H1 (cell line): ENCODE data around the gene EHD2. TPM values are rescaled to one million over a fixed set of nuclear protein-coding genes. Genes with fewer than 3 reads are reported as not detected.

Source experiments
- CHD2 ChIP-seq: IDR thresholded peaks from 2 replicates; pipeline ENCODE4 v1.6.1; 2012; ENCODE audit warnings: low read length, improper control_type of control experiment
- NRF1 ChIP-seq: IDR thresholded peaks from 2 replicates; pipeline ENCODE4 v1.6.1; 2011; ENCODE audit warnings: mild to moderate bottlenecking, low read depth, low read length, improper control_type of control experiment
- POU5F1 ChIP-seq: IDR thresholded peaks from 2 replicates; pipeline ENCODE4 v1.6.1; 2011; ENCODE audit warnings: low read depth, mild to moderate bottlenecking, low read length, moderate library complexity
- RFX5 ChIP-seq: IDR thresholded peaks from 2 replicates; pipeline ENCODE4 v1.6.1; 2011; ENCODE audit warnings: low read depth, low read length, improper control_type of control experiment, borderline replicate concordance
- SRF ChIP-seq: IDR thresholded peaks from 2 replicates; pipeline ENCODE4 v1.6.1; 2011; ENCODE audit warnings: mild to moderate bottlenecking, low read depth, low read length, moderate library complexity
- SUZ12 ChIP-seq: fragments of 200-600 bp; sonication (generic); IDR thresholded peaks from 2 replicates; pipeline ENCODE4 v1.6.1; 2012; ENCODE audit warnings: mild to moderate bottlenecking, inconsistent platforms, low read length, moderate library complexity, mixed read lengths
- polyA plus RNA-seq, 7 experiments: library from polyadenylated mRNA; depleted of rRNA in 3 of 7; stranded (reverse) in 5 of 7; unstranded in 2 of 7; fragments of >200 nt in 5 of 7; fragments of 200-250 nt in 2 of 7; gene quantifications; 1 replicate in 5 of 7; 2 replicates in 1 of 7; 4 replicates in 1 of 7; pipeline versions ENCODE4 v1.2.1 to v1.2.3, GENCODE V29; 2011 to 2013; ENCODE audit warnings: missing spikeins in 2 of 7, mixed read lengths in 2 of 7
- total RNA-seq: library from RNA; stranded (reverse); fragmentation: NEBNext Ultra II Directional; extraction: Animal tissue kit (Norgen Biotek cat#: 25700); gene quantifications from 2 replicates; pipeline ENCODE4 v1.2.1, GENCODE V29; 2021
- TF ChIP-seq, protein P1 (sequence below), 3 experiments: IDR thresholded peaks; 1 replicate in 2 of 3; 2 replicates in 1 of 3; pipeline versions ENCODE4 v1.5.1 to v1.6.1; 2011; ENCODE audit warnings: low read length in 3 of 3, mild to moderate bottlenecking in 3 of 3, inconsistent platforms in 2 of 3, low read depth in 1 of 3, moderate library complexity in 1 of 3; ENCODE audit not compliant: insufficient read depth in 1 of 3; ENCODE audit errors: control extremely low read depth in 1 of 3

The EHD2 gene
- total and polyA plus RNA-seq, 2 of the 8 experiments (the other 6 are each of a cell fraction or from before 2014, with no cell fraction given): 4.5 to 14.3 TPM

- TF ChIP-seq POU5F1 (no peak), SRF (no peak), RFX5 (no peak), NRF1 (no peak), CHD2 (no peak), SUZ12 (no peak)
- TF ChIP-seq, protein P1, sequence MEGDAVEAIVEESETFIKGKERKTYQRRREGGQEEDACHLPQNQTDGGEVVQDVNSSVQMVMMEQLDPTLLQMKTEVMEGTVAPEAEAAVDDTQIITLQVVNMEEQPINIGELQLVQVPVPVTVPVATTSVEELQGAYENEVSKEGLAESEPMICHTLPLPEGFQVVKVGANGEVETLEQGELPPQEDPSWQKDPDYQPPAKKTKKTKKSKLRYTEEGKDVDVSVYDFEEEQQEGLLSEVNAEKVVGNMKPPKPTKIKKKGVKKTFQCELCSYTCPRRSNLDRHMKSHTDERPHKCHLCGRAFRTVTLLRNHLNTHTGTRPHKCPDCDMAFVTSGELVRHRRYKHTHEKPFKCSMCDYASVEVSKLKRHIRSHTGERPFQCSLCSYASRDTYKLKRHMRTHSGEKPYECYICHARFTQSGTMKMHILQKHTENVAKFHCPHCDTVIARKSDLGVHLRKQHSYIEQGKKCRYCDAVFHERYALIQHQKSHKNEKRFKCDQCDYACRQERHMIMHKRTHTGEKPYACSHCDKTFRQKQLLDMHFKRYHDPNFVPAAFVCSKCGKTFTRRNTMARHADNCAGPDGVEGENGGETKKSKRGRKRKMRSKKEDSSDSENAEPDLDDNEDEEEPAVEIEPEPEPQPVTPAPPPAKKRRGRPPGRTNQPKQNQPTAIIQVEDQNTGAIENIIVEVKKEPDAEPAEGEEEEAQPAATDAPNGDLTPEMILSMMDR (IDR thresholded peaks at IDR 0.05; ENCODE audit: control extremely low read depth in 1 of 3, insufficient read depth in 1 of 3, low read depth in 1 of 3, low read length in 3 of 3): no peak
- TF ChIP-seq, all 59 proteins: peak for 0
Observed at GRCh38 chr19:47752440-47753211, 39.4 kb downstream of the EHD2 start (continued).
